Stimulated activated CD4-positive, alpha-beta T cell treated with anti-CD3 and anti-CD28 coated beads, TNF-alpha, amount 100 ng/mL, for 48 hours (primary cell): Measurements from ENCODE around the gene XPR1.
"Not testable (repeated sequence)": the region's sequence is repeated elsewhere in the genome, so short reads cannot be mapped to it uniquely, and the experiment has no call there.

Experiments used
- DNase-seq, 3 donors: peaks; one replicate each; pipeline ENCODE4 v3.0.0-alpha.2; 2020; ENCODE audit warnings: low read depth in 3 of 3

The XPR1 gene

DNA sequence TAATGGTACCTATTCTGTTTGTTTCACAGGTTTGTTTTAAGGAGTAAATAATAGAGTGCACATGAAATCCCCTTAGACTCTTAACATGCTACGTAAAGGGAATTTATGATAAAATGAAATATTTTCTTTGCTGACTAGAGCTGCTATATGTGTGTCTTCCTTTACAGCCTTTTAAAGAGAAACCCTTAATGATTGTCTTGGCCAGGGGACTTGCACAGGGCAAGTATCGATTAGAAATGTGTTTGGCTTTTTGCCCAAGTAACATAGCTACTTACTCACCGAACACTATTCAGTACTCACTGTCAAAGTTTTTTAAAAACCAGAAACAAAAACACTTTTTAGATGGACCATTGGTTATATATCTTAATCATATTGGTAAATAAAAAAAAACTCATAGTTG, 209.6 kb downstream of the XPR1 start:
- DNase-seq, result no peak

DNA sequence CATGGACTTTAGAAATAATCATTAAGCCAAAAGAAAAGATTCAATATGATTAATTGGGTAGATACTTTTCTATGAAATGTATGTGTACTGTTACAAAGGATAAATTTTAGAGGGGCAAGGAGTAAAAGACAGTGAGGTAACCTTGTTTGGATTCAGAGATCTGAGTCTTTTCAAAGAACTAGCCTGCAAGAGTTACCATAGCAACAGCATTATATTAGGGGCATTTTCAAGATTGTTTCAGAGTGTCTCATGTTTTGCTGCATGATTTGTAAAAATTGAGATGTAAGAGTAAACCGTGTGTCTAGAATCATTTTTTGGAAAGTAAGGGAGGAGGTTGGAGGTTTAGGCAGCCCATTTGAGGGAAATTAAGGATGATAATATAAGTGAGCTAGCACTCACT, 210.2 kb downstream of the XPR1 start:
- no peak for DNase-seq

DNA sequence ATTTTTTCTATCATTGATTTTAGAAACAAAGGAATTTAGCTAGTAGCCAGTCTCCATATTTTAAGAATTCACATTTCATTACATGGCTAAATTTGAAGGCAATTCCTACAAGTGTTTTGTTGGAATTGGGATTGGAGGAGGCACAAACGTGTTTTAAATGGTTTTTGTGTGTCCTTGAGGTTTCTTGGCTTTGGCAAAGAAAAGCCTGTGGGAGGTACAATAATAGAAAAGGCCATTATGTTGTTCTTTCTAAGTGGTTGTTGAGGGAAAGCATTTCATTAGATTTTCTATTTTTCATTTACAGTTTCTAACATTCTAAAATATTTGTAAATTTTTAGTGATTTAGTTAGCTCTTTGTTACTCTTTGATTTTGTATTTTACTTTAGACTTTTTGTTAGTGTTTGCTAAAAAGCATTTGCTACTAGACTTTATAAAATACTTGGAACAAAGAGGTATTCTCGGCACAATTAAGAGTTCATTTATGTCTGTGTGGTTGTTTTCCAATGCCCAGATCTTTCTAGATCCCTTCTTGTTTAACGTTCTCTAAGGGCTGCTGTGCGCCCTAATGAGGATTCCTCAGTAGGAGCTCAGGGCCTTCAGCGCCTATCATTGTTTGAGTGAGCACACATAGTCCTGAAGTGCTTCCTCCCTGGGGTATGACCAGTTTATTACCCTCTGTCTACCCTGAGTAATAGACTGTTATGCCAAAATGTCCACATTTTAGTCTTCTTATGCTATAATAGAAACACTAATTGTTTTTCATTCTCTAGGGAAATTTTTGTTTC, 210.9 kb downstream of the XPR1 start:
- no peak for DNase-seq

DNA sequence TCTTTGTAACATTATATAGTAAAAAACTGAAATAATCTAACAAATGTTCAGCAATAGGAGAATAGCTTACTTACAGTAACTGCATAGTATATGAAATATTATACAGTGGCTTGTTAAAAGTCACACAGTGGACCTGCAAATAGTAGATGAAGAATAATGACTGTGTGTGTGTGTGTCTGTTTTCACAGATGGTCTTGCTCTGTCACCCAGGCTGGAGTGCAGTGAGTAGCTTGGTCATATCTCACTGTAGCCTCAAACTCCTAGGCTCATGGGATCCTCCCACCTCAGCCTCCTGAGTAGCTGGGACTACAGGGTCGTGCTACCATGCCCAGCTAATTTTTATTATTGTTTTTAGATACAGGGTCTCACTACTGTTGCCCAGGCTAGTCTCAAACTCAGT, 213.5 kb downstream of the XPR1 start:
- no peak for DNase-seq

DNA sequence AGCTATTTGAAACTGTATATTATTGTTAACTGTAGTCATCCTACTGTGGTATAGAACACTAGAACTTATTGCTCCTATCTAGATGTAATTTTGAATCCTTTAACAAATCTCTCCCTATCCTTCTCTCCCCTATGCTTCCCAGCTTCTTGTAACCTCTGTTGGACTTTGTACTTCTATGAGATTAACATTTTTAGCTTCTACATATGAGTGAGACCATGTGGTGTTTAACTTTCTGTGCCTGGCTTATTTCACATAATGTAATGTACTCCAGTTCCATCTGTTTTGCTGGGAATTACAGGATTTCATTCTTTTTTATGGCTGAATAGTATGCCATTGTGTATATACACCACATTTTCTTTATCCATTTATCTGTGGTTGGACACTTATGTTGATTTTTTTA, 216.4 kb downstream of the XPR1 start:
- DNase-seq, result no peak

DNA sequence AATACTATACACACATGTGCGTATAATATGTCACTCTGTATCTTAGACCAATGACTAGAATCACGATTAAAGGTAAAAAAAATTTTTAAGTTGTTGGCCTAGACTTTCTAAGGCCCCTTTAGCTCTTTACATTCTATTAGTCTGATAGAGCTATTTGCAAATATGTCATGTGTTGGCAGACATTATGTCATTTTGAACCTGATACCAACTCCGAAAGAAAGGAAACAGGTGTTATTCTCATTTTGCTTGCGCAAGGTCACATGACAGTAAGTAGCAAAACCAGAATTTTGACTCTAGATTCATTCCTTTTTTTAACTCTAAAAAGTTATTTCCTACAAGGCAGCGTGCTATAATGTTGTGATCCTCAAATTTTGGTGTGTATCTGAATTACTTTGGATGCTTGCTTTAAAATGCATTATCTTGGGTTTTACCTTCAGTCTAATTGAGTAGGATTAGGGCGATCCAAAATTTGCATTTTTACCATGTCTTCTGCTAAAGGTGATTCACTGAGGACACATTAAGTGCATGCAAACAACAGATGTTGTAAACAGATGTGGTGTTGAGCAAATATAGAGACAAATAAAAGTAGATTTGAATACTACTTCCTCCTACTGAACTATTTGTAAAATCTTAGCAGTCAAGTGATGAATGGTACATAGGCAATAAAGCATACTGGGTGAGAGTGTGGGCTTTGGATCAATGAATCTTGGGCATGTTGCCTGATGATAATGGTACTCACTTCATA, 217.4 kb downstream of the XPR1 start:
- no peak for DNase-seq

DNA sequence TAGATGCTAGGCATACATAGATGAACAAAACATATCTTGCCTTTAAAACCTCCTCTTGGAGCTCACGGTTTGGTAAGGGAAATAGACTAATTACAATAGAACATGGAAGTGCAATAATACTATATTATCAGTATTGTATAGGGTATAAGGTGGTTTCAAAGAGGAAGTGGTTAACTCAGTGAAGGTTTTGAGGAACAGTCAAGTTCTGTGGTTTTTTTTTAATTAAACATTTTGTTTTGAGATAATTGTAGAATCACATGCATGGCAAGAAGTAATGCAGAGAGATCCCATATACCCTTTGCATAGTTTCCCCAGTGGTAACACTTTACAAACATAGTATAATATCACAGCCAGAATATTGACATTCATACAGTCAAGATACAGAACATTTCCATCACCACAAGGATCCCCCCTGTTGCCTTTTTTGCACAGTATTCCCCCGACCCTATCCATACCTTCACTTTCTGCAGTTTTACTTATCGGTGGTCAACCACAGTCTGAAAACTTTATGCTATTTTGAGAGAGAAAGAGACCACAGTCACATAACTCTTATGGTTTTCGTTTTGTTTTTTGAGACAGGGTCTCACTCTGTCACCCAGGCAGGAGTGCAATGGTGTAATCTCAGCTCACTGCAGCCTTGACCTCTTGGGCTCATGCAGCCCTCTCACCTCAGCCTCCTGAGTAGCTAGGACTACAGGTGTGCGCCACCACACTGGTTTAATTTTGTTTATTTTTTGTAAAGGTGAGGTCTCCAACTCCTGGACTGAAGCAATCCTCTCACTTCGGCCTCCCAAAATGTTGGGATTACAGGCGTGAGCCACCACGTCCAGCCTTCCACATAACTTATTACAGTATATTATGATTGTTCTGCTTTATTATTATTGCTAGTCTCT, 220.4 kb downstream of the XPR1 start:
- DNase-seq, result no peak

DNA sequence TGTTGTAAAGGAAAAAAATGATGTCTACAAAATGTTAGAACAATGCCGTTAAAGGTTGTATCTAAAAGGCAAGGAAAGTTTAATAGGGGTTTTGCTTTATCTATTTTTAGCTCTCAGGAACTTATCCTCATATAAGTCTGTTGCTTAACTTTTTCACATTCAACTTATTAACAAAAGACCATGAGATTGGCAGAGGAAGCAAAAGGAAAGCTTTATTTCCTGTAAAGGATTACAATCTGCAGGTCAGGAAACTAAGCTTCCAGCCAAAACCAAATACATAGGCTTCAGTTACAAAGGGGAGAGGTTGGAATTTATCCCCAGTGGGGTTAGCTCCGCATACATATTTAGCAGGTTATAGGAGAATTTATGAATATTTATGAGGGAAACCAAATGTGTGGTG, 222.2 kb downstream of the XPR1 start:
- no peak for DNase-seq

DNA sequence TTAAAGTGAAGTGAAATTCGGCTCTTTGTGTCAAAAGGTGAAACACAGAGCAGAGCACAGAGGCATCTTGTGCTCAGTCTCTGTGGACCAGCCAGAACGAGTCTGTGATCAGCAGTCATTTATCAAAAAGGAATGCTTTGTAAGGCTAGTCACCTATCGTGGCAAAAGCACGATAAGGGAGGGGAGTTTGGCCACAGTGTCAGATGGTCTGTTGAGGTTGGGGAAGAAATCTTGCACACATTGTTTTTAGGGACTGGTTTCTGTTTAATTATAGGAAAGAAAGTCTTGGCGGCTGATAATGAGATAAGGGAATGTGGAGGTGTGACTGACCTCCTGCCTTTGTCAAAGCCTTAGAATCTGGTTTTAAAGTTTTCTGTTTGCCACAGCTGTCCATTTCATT, 222.6 kb downstream of the XPR1 start:
- no peak for DNase-seq

DNA sequence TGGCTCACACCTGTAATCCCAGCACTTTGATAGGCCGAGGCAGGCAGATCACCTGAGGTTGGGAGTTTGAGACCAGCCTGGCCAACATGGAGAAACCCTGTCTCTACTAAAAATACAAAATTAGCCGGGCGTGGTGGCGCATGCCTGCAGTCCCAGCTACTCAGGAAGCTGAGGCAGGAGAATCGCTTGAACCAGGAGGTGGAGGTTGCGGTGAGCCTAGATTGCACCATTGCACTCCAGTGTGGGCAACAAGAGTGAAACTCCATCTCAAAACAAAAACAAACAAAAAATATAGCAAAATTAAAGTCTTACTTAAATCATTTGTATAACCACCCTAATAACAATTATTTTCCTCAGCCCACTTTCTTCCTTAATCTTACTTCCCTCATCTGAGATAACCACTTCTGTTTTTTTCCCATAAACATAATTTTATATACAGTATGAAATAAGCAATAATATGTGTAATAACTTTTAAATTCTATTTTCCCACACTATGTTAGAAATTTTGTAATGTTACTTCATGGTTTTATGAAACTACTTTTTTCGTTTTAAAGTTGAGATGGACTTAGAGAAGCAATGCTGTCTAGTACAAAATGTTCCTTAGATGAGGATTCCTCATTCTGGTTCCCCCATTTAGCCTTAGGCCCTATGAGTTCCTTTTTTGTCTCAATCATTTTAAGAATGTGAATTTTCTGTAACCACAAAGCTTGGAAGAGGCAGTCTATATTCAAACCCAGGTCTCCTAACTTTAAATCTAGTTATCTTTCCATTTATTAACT, 226.3 kb downstream of the XPR1 start:
- DNase-seq, result not testable (repeated sequence)

DNA sequence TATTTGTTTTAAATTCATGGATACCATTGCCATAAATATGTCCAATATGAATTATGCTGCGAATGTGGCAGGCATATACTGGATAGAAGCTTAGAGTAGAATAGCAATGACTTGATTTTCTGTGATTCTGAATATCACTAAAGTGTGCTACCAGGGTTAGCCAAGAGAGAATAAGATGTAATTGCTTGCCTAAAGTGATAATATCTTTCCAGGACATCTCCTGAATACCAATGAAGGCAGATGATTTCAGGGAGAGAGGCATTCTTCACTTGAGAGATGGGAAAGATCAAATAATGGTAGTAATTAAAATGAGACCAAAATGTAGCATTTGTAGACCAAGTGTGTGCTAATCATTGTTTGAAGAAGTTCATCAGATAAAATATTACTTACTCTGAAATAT, 227.5 kb downstream of the XPR1 start:
- DNase-seq, result no peak

DNA sequence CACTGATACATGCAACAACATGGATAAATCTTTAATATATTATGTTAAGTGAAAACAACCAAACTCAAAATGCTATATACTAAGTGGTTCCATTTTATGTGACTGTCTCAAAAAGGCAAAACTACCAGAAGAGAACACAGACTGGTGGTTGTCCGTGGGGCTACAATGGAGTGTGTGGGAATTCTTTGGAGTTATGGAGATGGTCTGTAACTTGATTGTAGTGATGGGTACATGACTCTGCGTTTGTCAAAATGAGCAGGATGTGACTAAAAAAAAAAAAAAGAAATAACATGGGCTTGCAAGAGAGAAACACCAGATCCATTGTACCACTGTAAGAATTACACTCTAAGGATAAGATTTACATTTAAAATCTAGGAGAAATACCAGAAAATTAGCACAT, 228.7 kb downstream of the XPR1 start:
- DNase-seq, result no peak

DNA sequence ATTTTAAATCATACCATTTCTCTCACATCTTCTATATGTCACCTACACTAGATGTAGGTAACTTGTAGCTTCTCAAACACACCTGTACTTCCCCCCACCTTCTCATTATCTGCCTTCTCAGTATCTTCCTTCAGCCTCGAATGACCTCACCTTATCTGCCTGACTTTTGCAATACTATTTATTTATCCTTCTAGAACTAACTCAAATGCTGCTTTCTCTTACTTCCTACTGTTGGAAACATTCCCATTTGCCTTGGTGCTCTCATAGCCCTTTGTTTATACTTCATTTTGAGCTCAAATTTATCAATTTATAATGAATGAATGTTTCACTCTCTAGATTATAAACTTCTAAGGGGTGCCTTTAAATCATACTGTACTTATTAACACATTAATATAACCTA, 230.5 kb downstream of the XPR1 start:
- DNase-seq, result no peak

DNA sequence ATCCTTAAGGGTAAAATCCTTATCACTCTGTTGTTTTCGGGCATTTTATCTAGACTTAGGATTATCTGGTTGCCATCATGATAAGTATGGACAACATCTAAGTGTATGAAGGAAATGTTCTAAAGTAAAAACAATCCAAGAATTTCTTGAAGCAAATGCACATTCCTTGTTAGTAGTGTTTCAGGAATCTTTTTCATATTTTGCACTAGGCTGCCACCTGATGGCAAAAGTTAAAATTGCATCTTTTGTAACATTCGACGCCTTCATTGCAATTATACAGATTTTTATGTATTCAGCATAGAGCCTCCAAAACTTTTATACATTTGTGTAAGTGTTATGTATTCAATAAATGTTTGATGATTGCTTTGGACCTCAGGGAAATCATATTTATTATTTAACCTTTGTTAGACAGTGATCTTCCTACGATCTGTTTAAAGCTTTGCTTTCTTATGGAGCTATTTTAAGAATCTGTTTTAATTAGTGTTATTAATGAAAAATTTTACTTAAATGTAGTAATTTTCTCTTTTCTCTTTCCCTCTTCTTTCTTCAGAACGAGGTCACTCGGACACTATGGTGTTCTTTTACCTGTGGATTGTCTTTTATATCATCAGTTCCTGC, 231.4 kb downstream of the XPR1 start:
- peak in 1 of 3 donors; percentile 6 for DNase-seq

DNA sequence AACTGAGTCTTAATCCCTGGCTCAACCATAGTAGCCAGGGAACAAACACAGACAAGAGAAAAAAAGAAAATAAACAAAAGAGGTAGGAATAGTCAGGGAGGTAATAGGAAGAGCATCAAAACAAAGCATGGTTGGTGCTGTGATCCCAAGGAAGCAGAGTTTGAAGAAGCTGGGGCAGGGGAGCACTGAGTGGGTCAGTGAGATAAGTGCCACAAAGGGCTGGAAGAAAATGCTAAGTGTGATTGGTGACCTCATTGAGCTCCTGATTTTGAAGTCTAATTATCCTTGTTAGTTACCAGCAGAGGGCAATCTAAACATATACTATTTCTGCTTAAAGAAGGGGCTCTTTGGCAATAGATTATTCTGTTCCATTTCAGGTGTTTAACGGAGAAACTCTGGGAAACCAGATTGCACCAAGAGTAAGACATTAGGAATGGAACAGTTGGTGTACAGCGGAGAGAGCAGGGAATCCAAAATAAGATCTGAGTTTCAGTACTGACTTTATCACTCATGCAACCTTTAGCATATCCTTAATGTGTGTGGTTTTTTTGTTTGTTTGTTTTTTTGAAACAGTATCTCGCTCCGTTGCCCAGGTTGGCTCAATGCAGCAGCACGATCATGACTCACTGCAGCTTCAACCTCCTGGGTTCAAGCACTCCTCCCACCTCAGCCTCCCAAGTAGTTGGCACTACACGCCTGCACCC, 250.1 kb downstream of the XPR1 start:
- DNase-seq, result no peak

DNA sequence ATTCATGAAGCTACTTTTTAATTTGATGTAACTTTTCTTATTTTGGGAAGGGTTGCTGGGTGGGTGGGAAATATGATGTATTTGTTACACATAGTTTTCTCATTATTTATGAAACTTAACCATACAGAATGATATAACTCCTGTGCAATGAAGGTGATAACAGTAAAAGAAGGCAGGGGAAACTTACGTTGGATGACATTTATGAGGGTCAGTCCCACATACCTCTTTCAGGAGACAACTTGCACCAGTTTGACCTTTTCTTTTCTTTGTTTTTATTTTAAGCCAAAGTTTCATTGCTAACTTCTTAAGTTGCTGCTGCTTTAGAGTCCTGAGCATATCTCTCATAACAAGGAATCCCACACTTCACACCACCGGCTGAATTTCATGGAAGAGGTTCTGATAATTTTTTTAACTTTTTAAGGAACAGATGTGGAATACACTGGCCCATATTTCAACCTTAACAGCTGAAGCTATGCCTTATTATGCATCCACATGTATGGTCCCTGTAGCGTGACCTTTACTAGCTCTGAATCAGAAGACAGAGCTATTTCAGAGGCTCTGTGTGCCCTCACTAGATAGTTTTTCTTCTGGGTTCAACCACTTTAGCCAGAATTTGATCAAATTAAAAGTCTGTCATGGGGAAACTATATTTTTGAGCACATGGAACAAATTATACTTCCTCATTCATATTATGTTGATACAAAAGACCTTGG, 252.9 kb downstream of the XPR1 start:
- no peak for DNase-seq

DNA sequence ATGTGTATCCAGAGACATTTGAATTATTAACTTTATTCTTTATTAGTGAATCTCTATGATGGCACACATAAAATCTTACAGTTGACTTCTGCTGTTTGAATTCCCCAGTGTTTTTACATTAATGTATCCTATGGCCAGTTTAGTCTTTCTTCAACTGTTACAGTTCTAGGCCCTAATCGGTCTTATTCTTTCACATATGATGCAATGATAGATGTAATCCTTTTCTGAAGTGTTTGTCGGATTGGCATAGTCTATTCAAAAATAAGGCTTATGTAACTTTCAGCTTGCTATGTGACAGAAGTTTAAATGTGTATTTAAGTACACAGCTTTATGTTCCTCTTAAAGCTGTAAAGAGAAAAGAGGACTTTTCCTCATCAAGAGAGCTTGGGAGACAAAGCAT, 254.5 kb downstream of the XPR1 start:
- DNase-seq, result no peak

DNA sequence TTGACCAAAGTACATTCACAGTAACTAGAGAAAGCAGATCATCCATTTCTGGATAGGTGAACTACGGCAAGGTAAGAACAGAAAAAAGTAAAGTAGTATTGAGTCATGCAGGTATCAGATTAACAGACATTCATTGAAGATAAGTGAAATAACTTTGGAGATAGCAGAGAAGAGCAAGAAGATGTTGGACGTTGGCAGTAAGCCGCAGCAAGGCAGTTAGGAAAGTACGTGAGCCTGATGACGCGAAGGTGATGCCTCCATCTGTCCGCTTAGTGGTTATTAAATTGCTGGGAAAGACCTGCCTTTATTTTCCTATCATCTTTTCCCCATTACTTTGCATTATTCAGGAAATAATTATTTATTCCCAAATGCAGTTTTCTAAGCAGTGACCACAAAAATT, 256.0 kb downstream of the XPR1 start:
- no peak for DNase-seq

DNA sequence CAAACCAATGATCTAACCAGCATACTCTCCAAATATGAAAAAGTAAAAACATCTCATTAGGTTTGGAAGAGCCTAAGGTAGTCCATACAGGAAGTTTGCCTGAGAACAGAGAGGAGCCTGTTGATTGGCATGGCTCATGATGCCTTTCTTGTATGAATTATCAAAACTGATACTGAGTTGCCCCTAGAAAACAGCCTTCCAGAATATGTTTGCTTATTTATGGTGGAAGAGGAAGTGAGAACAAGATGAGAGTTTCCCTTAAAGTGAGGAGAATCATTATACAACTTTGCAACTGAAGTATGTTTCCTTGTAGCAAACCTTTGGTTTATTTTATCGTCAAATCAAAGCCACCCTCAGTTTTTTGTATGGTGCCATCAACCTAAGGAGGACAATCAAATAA, 257.0 kb downstream of the XPR1 start:
- DNase-seq, result no peak

DNA sequence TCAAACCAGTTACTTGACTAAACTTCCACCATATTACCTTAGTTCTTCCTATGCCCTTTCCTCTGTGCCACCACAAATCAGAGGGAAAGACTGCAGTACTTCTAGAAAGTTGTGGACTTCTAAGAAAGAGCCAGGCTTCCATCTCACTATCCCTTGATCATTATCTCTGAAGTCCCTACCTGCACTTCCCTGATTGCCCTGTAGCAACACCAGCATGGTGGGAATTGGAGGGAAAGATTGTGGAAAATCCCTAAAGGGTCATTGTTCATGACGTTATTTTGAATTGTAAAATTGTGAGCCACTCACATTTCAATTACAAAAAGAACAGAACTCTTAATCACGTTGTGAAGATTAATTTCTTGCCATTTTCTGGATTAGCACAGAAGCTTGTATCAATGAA, 257.5 kb downstream of the XPR1 start:
- no peak for DNase-seq
